ENCODE results near the gene HNRNPH3. TPM values are rescaled to one million over a fixed set of nuclear protein-coding genes. Genes with fewer than 3 reads are reported as not detected.

The HNRNPH3 gene
- polyA plus RNA-seq, 1 donor from 2014 or later = 74.2 TPM

DNA sequence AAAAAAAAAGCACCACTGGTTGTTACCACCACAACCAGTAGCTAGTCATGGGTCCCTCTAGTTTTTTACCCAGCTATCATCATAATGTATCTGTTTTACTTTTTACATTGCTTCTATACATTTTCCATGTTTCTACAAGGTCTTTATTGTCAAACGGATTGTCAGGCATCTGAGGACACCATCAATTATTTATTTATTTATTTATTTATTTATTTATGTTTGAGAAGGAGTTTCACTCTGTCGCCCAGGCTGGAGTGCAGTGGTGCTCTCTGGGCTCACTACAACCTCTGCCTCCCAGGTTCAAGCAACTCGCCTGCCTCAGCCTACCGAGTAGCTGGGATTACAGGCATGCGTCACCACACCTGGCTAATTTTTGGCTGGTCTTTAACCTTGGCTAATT is 29.0 kb upstream of the HNRNPH3 start:
- no peaks in the 10 kb centered on the region for H3K79me2 ChIP-seq (replicated peaks; ENCODE audit: insufficient read depth, low read length)
- H3K9me2 ChIP-seq (ENCODE audit: insufficient read depth, low read length) = no peaks in the 10 kb centered on the region
- no peaks in the 10 kb centered on the region for H3K27me3 ChIP-seq (ENCODE audit: insufficient read depth, low read depth, low read length)
- no peak overlapping the region for H3K4me2 ChIP-seq (ENCODE audit: low read length)
- no peak overlapping the region for H2AFZ ChIP-seq (ENCODE audit: low read depth, low read length)
- no peak overlapping the region for H3K9ac ChIP-seq (ENCODE audit: low read length)
- no peaks in the 10 kb centered on the region for H4K20me1 ChIP-seq (ENCODE audit: insufficient read depth)
- H3K27ac ChIP-seq (ENCODE audit: low read length) = no peak overlapping the region
- H3K9me3 ChIP-seq (ENCODE audit: low read length) = no peaks in the 10 kb centered on the region
- H3K4me3 ChIP-seq (ENCODE audit: low read length) = no peak overlapping the region
- no peaks in the 10 kb centered on the region for H3F3A ChIP-seq (ENCODE audit: insufficient read depth, low read length, poor library complexity, severe bottlenecking)
- TF ChIP-seq EP300 (conservative IDR thresholded peaks at IDR 0.05; ENCODE audit: poor library complexity, severe bottlenecking) (no peak), POLR2AphosphoS5 (IDR thresholded peaks at IDR 0.05) (no peak), SMC3 (conservative IDR thresholded peaks at IDR 0.05; ENCODE audit: poor library complexity) (no peak), EZH2 (IDR thresholded peaks at IDR 0.05; ENCODE audit: borderline replicate concordance, insufficient read depth, low read length, poor library complexity, severe bottlenecking) (no peak), RAD21 (conservative IDR thresholded peaks at IDR 0.05) (no peak)
- H3K36me3 ChIP-seq (ENCODE audit: insufficient read depth, low read length) = no peaks in the 10 kb centered on the region

DNA sequence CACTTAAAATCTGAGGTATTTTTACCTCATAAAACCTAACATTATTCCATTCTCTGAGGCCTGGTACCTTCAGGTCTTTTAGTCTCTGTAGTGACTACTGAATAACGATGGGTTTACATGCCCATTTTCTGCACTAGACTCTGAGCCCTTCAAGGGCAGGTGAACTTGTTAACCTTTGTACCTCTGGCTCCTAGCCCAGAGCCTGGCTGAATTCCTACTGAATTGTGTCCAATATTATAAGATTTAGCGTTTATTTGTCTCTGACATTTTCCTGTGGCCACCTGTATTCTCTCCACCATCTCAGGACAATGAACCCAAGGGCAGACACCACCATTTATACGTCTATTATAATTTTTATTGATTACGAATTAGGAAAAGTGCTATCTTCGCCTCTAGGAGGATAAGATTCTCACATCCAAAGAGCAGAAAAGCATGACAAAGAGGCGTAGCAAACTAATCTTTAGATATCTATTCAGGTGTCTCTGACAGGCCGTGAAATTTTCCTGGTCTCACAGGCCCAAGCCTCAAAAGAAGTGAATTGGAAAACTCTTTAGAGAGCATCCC is 27.9 kb upstream of the HNRNPH3 start:
- Histone ChIP-seq H2AFZ (ENCODE audit: low read depth, low read length) (no peak overlapping the region), H3K36me3 (ENCODE audit: insufficient read depth, low read length) (no peaks in the 10 kb centered on the region), H4K20me1 (ENCODE audit: insufficient read depth) (no peaks in the 10 kb centered on the region), H3K9ac (ENCODE audit: low read length) (no peak overlapping the region), H3K27ac (ENCODE audit: low read length) (no peak overlapping the region), H3K4me2 (ENCODE audit: low read length) (no peak overlapping the region), H3F3A (ENCODE audit: insufficient read depth, low read length, poor library complexity, severe bottlenecking) (no peaks in the 10 kb centered on the region), H3K79me2 (replicated peaks; ENCODE audit: insufficient read depth, low read length) (no peaks in the 10 kb centered on the region), H3K9me2 (ENCODE audit: insufficient read depth, low read length) (no peaks in the 10 kb centered on the region), H3K9me3 (ENCODE audit: low read length) (no peaks in the 10 kb centered on the region), H3K4me3 (ENCODE audit: low read length) (no peak overlapping the region), H3K27me3 (ENCODE audit: insufficient read depth, low read depth, low read length) (no peaks in the 10 kb centered on the region)
- TF ChIP-seq POLR2AphosphoS5 (IDR thresholded peaks at IDR 0.05) = no peak
- TF ChIP-seq TAF1 (IDR thresholded peaks at IDR 0.05; ENCODE audit: low read depth) = no peak
- no peak for TF ChIP-seq EZH2 (IDR thresholded peaks at IDR 0.05; ENCODE audit: borderline replicate concordance, insufficient read depth, low read length, poor library complexity, severe bottlenecking)
- no peak for TF ChIP-seq EP300 (conservative IDR thresholded peaks at IDR 0.05; ENCODE audit: poor library complexity, severe bottlenecking)
- TF ChIP-seq RAD21 (conservative IDR thresholded peaks at IDR 0.05) = no peak
- TF ChIP-seq, protein P1, sequence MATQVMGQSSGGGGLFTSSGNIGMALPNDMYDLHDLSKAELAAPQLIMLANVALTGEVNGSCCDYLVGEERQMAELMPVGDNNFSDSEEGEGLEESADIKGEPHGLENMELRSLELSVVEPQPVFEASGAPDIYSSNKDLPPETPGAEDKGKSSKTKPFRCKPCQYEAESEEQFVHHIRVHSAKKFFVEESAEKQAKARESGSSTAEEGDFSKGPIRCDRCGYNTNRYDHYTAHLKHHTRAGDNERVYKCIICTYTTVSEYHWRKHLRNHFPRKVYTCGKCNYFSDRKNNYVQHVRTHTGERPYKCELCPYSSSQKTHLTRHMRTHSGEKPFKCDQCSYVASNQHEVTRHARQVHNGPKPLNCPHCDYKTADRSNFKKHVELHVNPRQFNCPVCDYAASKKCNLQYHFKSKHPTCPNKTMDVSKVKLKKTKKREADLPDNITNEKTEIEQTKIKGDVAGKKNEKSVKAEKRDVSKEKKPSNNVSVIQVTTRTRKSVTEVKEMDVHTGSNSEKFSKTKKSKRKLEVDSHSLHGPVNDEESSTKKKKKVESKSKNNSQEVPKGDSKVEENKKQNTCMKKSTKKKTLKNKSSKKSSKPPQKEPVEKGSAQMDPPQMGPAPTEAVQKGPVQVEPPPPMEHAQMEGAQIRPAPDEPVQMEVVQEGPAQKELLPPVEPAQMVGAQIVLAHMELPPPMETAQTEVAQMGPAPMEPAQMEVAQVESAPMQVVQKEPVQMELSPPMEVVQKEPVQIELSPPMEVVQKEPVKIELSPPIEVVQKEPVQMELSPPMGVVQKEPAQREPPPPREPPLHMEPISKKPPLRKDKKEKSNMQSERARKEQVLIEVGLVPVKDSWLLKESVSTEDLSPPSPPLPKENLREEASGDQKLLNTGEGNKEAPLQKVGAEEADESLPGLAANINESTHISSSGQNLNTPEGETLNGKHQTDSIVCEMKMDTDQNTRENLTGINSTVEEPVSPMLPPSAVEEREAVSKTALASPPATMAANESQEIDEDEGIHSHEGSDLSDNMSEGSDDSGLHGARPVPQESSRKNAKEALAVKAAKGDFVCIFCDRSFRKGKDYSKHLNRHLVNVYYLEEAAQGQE (IDR thresholded peaks at IDR 0.05; ENCODE audit: borderline replicate concordance) = no peak
- TF ChIP-seq SMC3 (conservative IDR thresholded peaks at IDR 0.05; ENCODE audit: poor library complexity) = no peak
- no peak for TF ChIP-seq MXI1 (conservative IDR thresholded peaks at IDR 0.05; ENCODE audit: poor library complexity, severe bottlenecking)
- TF ChIP-seq, protein P2, sequence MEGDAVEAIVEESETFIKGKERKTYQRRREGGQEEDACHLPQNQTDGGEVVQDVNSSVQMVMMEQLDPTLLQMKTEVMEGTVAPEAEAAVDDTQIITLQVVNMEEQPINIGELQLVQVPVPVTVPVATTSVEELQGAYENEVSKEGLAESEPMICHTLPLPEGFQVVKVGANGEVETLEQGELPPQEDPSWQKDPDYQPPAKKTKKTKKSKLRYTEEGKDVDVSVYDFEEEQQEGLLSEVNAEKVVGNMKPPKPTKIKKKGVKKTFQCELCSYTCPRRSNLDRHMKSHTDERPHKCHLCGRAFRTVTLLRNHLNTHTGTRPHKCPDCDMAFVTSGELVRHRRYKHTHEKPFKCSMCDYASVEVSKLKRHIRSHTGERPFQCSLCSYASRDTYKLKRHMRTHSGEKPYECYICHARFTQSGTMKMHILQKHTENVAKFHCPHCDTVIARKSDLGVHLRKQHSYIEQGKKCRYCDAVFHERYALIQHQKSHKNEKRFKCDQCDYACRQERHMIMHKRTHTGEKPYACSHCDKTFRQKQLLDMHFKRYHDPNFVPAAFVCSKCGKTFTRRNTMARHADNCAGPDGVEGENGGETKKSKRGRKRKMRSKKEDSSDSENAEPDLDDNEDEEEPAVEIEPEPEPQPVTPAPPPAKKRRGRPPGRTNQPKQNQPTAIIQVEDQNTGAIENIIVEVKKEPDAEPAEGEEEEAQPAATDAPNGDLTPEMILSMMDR (IDR thresholded peaks at IDR 0.05; ENCODE audit: poor library complexity, severe bottlenecking) = no peak

Data from neural cell (in vitro differentiated cells).